VCaP (cell line): ENCODE measurements around the gene PLSCR5.

ENCODE experiments used
- H3K27ac ChIP-seq: fragments of 450-650 bp; 2 replicates; pipeline ENCODE4 v1.5.1; 2017
- CTCF ChIP-seq: fragments of 450-650 bp; conservative IDR thresholded peaks from 2 replicates; pipeline ENCODE4 v1.5.1; 2017; ENCODE audit warnings: mild to moderate bottlenecking, moderate library complexity

PLSCR5 gene

GRCh38 chr3:146585156-146585555, 20.0 kb downstream of the PLSCR5 start:
- H3K27ac ChIP-seq = no peak overlapping the region
- no peak for TF ChIP-seq CTCF

- H3K27ac ChIP-seq = no peak overlapping the region
- no peak for TF ChIP-seq CTCF
Observed at GRCh38 chr3:146581951-146582467, 23.1 kb downstream of the PLSCR5 start.

- TF ChIP-seq CTCF = no peak
- peak overlapping the region; percentile 46 for H3K27ac ChIP-seq
Observed at GRCh38 chr3:146581080-146581601, 24.0 kb downstream of the PLSCR5 start.

GRCh38 chr3:146577662-146578061, 27.5 kb downstream of the PLSCR5 start:
- no peak overlapping the region for H3K27ac ChIP-seq
- TF ChIP-seq CTCF = peak; percentile 53

GRCh38 chr3:146575636-146576035, 29.5 kb downstream of the PLSCR5 start:
- no peak overlapping the region for H3K27ac ChIP-seq
- no peak for TF ChIP-seq CTCF

GRCh38 chr3:146574173-146574572, 31.0 kb downstream of the PLSCR5 start:
- H3K27ac ChIP-seq = no peak overlapping the region
- TF ChIP-seq CTCF = no peak

GRCh38 chr3:146569314-146569713, 35.8 kb downstream of the PLSCR5 start:
- no peak overlapping the region for H3K27ac ChIP-seq
- TF ChIP-seq CTCF = no peak
